Vagina (tissue), 2 donors: ENCODE measurements around the gene ACADM. TPM values are rescaled to one million over a fixed set of nuclear protein-coding genes. Genes with fewer than 3 reads are reported as not detected.
"Not testable (repeated sequence)": the region's sequence is repeated elsewhere in the genome, so short reads cannot be mapped to it uniquely, and the experiment has no call there.

Experiments used
- DNase-seq, 2 donors: peaks; one replicate each; pipeline ENCODE4 v3.0.0-alpha.2; 2017; ENCODE audit errors: extremely low spot score in 2 of 2
- H3K27ac ChIP-seq: fragments of 200-600 bp; sonication (generic); one replicate; pipeline ENCODE4 v1.5.1; 2019
- H3K27me3 ChIP-seq: fragments of 200-600 bp; sonication (generic); one replicate; pipeline ENCODE4 v1.5.1; 2019
- H3K36me3 ChIP-seq, 2 donors: fragments of 200-600 bp; sonication (generic); one replicate each; pipeline ENCODE4 v1.5.1; 2017 to 2019
- H3K4me1 ChIP-seq: fragments of 200-600 bp; sonication (generic); one replicate; pipeline ENCODE4 v1.5.1; 2019
- H3K4me3 ChIP-seq, 2 donors: fragments of 200-600 bp; sonication (generic); 1 replicate in 1 of 2; 2 replicates in 1 of 2; pipeline ENCODE4 v1.5.1; 2016 to 2019
- H3K9me3 ChIP-seq: fragments of 200-600 bp; sonication (generic); one replicate; pipeline ENCODE4 v1.5.1; 2019
- CTCF ChIP-seq, 3 experiments: fragments of 450-650 bp in 2 of 3; fragments of 200-600 bp in 1 of 3; sonication (generic) in 1 of 3; IDR thresholded peaks; one replicate each; pipeline ENCODE4 v1.5.1; 2017 to 2019; ENCODE audit warnings: antibody characterized with exemption in 3 of 3, mild to moderate bottlenecking in 2 of 3, moderate library complexity in 2 of 3
- POLR2A ChIP-seq, 2 donors: fragments of 450-650 bp; IDR thresholded peaks; one replicate each; pipeline ENCODE4 v1.6.1; 2017; ENCODE audit warnings: antibody characterized with exemption in 2 of 2, mild to moderate bottlenecking in 2 of 2, moderate library complexity in 2 of 2
- POLR2AphosphoS5 ChIP-seq, 2 donors: sonication (generic); formaldehyde crosslinking; IDR thresholded peaks; one replicate each; pipeline ENCODE4 v1.9.0; 2017; ENCODE audit warnings: antibody characterized with exemption in 2 of 2, mild to moderate bottlenecking in 2 of 2, low read depth in 1 of 2; ENCODE audit not compliant: insufficient read depth in 1 of 2
- intact Hi-C: fragments of 100-400 bp; cut with DNase I; formaldehyde crosslinking; loops from one replicate; pipeline ENCODE4 v1.15.1; 2023
- total RNA-seq: library from RNA; depleted of rRNA; stranded (reverse); fragments of >200 nt; gene quantifications from one replicate; pipeline ENCODE4 v1.2.3, GENCODE V29; 2016

ACADM gene
- total RNA-seq, 1 donor from 2014 or later: 30.2 TPM

- intact Hi-C loops: no loop called here
These were observed 8.2 kb downstream of the ACADM start for GRCh38 chr1:75732703-75733102.

GRCh38 chr1:75733661-75734060, 9.2 kb downstream of the ACADM start:
- no peak overlapping the region for H3K27ac ChIP-seq
- H3K9me3 ChIP-seq: no peaks in the 10 kb centered on the region
- intact Hi-C loops: no loop called here
- no peaks in the 10 kb centered on the region for H3K27me3 ChIP-seq
- TF ChIP-seq POLR2A (IDR thresholded peaks at IDR 0.05): no peak
- no peak for TF ChIP-seq POLR2AphosphoS5 (IDR thresholded peaks at IDR 0.05; ENCODE audit: insufficient read depth in 1 of 2, low read depth in 1 of 2)
- no peak for TF ChIP-seq CTCF (IDR thresholded peaks at IDR 0.05)
- H3K36me3 ChIP-seq: peaks cover 0 to 44% of the 10 kb centered on the region in 2 donors
- H3K4me3 ChIP-seq: no peak overlapping the region
- H3K4me1 ChIP-seq: no peaks in the 10 kb centered on the region
- no peak for DNase-seq

More at GRCh38 chr1:75732703-75733102, 8.2 kb downstream of the ACADM start:
- Histone ChIP-seq H3K27ac (no peak overlapping the region), H3K27me3 (no peaks in the 10 kb centered on the region), H3K4me1 (no peaks in the 10 kb centered on the region), H3K36me3 (peaks cover 0 to 36% of the 10 kb centered on the region in 2 donors), H3K4me3 (no peak overlapping the region), H3K9me3 (no peaks in the 10 kb centered on the region)
- DNase-seq: no peak
- TF ChIP-seq POLR2A (IDR thresholded peaks at IDR 0.05) (no peak), POLR2AphosphoS5 (IDR thresholded peaks at IDR 0.05; ENCODE audit: insufficient read depth in 1 of 2, low read depth in 1 of 2) (no peak), CTCF (IDR thresholded peaks at IDR 0.05) (no peak)

GRCh38 chr1:75736016-75736415, 11.5 kb downstream of the ACADM start:
- Histone ChIP-seq H3K4me1 (no peaks in the 10 kb centered on the region), H3K27ac (no peak overlapping the region), H3K9me3 (no peaks in the 10 kb centered on the region), H3K27me3 (no peaks in the 10 kb centered on the region), H3K36me3 (peaks cover 0 to 61% of the 10 kb centered on the region in 2 donors), H3K4me3 (no peak overlapping the region)
- TF ChIP-seq POLR2A (IDR thresholded peaks at IDR 0.05): no peak
- no peak for TF ChIP-seq POLR2AphosphoS5 (IDR thresholded peaks at IDR 0.05; ENCODE audit: insufficient read depth in 1 of 2, low read depth in 1 of 2)
- no peak for TF ChIP-seq CTCF (IDR thresholded peaks at IDR 0.05)
- no peak for DNase-seq
- intact Hi-C loops: no loop called here

- intact Hi-C loops: no loop called here
- Histone ChIP-seq H3K4me3 (no peak overlapping the region), H3K36me3 (peaks cover 0 to 58% of the 10 kb centered on the region in 2 donors), H3K9me3 (no peaks in the 10 kb centered on the region), H3K27me3 (no peaks in the 10 kb centered on the region), H3K27ac (no peak overlapping the region), H3K4me1 (no peaks in the 10 kb centered on the region)
- DNase-seq: no peak
- no peak for TF ChIP-seq CTCF (IDR thresholded peaks at IDR 0.05)
- TF ChIP-seq POLR2A (IDR thresholded peaks at IDR 0.05): no peak
- TF ChIP-seq POLR2AphosphoS5 (IDR thresholded peaks at IDR 0.05; ENCODE audit: insufficient read depth in 1 of 2, low read depth in 1 of 2): no peak
These were observed 17.6 kb downstream of the ACADM start for GRCh38 chr1:75742047-75742625.

- no peak overlapping the region for H3K27ac ChIP-seq
- H3K4me1 ChIP-seq: no peaks in the 10 kb centered on the region
- no peak for DNase-seq
- TF ChIP-seq CTCF (IDR thresholded peaks at IDR 0.05) (no peak), POLR2AphosphoS5 (IDR thresholded peaks at IDR 0.05; ENCODE audit: insufficient read depth in 1 of 2, low read depth in 1 of 2) (no peak), POLR2A (IDR thresholded peaks at IDR 0.05) (no peak)
- H3K4me3 ChIP-seq: no peak overlapping the region
- intact Hi-C loops: no loop called here
- H3K36me3 ChIP-seq: peaks cover 0 to 42% of the 10 kb centered on the region in 2 donors
- H3K9me3 ChIP-seq: no peaks in the 10 kb centered on the region
- no peaks in the 10 kb centered on the region for H3K27me3 ChIP-seq
These were observed 20.8 kb downstream of the ACADM start for GRCh38 chr1:75745276-75745675.

GRCh38 chr1:75757210-75757609, 32.7 kb downstream of the ACADM start:
- intact Hi-C loops, H3K27ac ChIP-seq, H3K27me3 ChIP-seq, DNase-seq, H3K9me3 ChIP-seq, H3K4me1 ChIP-seq, H3K4me3 ChIP-seq: not testable (repeated sequence)
- peaks cover 0 to 40% of the 10 kb centered on the region in 2 donors for H3K36me3 ChIP-seq

- DNase-seq, H3K4me1 ChIP-seq, H3K4me3 ChIP-seq, intact Hi-C loops, H3K27ac ChIP-seq, H3K27me3 ChIP-seq, H3K9me3 ChIP-seq: not testable (repeated sequence)
- peaks cover 0 to 30% of the 10 kb centered on the region in 2 donors for H3K36me3 ChIP-seq
These were observed 34.0 kb downstream of the ACADM start for GRCh38 chr1:75758543-75758942.
